ENCODE results near the gene PHLDA3. TPM values are rescaled to one million over a fixed set of nuclear protein-coding genes. Genes with fewer than 3 reads are reported as not detected.
A peak's percentile ranks its signal among the peaks of the same experiment; 100 is the strongest.

Gene PHLDA3
- total and polyA plus RNA-seq, 2 of the 13 experiments (the other 11 are each of a cell fraction or from before 2014, with no cell fraction given), result 16.7 to 33.6 TPM

DNA sequence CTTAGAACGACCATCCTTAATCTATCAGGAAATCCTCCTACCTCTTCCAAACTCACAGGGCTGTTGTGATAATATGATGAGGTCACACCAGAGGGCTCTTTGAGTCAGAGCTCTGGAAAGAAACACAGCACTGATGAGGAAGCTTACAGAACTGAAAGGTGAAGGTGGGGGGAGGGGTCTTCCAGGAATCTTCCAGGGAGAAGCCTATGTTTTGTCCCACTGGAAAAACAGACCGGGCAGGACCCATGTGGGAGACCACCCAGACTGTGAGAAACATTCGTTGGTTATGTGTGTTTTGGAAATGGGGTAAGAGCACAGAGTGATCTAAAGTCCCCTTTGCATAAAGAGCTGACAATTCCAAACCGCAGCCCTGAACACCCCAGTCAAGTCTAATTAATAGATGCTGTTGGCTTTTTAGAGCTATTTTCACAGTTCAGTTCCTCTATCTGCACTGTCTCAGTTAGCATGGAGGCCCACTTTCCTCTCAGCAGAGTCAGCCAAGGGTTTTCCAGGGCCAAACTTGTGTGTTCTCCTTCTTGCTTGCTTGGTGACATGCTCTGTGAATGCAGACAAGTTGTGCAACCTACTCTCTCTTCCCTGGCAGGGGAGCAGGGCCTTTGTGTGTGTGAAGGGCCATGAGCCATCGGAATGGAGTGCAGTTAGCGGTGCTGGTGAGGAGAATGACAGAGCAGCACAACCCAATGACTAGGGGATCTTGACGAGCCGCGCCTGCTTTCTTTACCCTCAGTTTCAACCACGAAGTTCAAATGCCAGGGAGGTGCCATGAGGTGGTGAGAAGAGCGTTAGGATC is 12.3 kb downstream of the PHLDA3 start (continued):
- TF ChIP-seq ZFP36L1 (CRISPR knock-in tag; IDR thresholded peaks at IDR 0.05) (no peak), SALL1 (CRISPR knock-in tag; IDR thresholded peaks at IDR 0.05) (peak; percentile 32; the same call in 1 of the 2 replicates), GATAD2A (CRISPR knock-in tag; IDR thresholded peaks at IDR 0.05) (0 out of 2 replicates have a peak, but pooled peaks have one; percentile 17), ZC3H4 (CRISPR knock-in tag; IDR thresholded peaks at IDR 0.05; ENCODE audit: borderline replicate concordance) (no peak), ZNF547 (CRISPR knock-in tag; IDR thresholded peaks at IDR 0.05) (no peak), ZNF317 (CRISPR knock-in tag; IDR thresholded peaks at IDR 0.05) (no peak)
- TF ChIP-seq, protein P1, sequence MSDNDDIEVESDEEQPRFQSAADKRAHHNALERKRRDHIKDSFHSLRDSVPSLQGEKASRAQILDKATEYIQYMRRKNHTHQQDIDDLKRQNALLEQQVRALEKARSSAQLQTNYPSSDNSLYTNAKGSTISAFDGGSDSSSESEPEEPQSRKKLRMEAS (IDR thresholded peaks at IDR 0.05), result 0 out of 2 replicates have a peak, but pooled peaks have one; percentile 15
- TF ChIP-seq, protein P2, sequence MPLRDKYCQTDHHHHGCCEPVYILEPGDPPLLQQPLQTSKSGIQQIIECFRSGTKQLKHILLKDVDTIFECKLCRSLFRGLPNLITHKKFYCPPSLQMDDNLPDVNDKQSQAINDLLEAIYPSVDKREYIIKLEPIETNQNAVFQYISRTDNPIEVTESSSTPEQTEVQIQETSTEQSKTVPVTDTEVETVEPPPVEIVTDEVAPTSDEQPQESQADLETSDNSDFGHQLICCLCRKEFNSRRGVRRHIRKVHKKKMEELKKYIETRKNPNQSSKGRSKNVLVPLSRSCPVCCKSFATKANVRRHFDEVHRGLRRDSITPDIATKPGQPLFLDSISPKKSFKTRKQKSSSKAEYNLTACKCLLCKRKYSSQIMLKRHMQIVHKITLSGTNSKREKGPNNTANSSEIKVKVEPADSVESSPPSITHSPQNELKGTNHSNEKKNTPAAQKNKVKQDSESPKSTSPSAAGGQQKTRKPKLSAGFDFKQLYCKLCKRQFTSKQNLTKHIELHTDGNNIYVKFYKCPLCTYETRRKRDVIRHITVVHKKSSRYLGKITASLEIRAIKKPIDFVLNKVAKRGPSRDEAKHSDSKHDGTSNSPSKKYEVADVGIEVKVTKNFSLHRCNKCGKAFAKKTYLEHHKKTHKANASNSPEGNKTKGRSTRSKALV (CRISPR knock-in tag; IDR thresholded peaks at IDR 0.05), result no peak

DNA sequence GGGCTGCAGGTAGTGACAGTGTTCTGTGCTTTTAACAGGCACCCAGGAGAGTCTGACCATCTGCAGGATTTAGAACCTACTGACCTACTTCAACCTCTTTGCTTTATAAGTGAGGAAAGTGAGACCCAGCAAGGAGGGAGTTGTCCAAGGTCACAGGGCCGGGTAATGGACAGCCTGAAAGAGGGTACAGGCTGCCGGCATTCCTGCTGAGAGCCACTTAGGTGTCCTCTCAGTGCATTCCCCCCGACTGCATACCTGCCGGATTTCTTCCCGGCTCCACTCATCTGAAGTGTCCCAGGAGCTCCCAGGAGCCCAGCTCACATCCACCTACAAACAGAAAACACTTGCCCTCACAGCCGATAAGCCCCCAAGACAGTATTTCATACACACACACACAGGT is 13.9 kb downstream of the PHLDA3 start:
- Histone ChIP-seq H3K9ac (ENCODE audit: insufficient read depth, low read depth, low read length) (no peak overlapping the region), H2AFZ (ENCODE audit: low read length) (no peak overlapping the region), H4K20me1 (ENCODE audit: insufficient read depth, low read length) (no peaks in the 10 kb centered on the region), H3K9me3 (ENCODE audit: low read length) (no peaks in the 10 kb centered on the region), H3K36me3 (replicated peaks in 1 of 2; ENCODE audit: control insufficient read depth in 1 of 2, insufficient read depth in 2 of 2, low read length in 2 of 2) (no peaks in the 10 kb centered on the region), H3K4me1 (ENCODE audit: insufficient read depth, low read length) (peaks cover 17% of the 10 kb centered on the region), H3K4me3 (replicated peaks in 1 of 3; ENCODE audit: insufficient read depth in 1 of 3, low read depth in 2 of 3, low read length in 3 of 3) (no peak overlapping the region), H3K4me2 (ENCODE audit: low read depth, low read length) (no peak overlapping the region), H3K79me2 (ENCODE audit: insufficient read depth, low read length) (no peaks in the 10 kb centered on the region), H3K27me3 (ENCODE audit: control insufficient read depth in 1 of 2, insufficient read depth in 2 of 2, low read length in 2 of 2) (peaks cover 3 to 35% of the 10 kb centered on the region in 2 experiments; a peak in 4 of 5 replicates), H3K27ac (ENCODE audit: extremely low read length, insufficient read depth, low read length) (no peak overlapping the region)
- POLR2A ChIA-PET, result no interaction called here
- TF ChIP-seq LCORL (IDR thresholded peaks at IDR 0.05) (no peak), LCORL (CRISPR knock-in tag; IDR thresholded peaks at IDR 0.05) (no peak), ZMYM4 (CRISPR knock-in tag; IDR thresholded peaks at IDR 0.05) (no peak), GTF3A (CRISPR knock-in tag; conservative IDR thresholded peaks at IDR 0.05) (no peak), RARG (CRISPR knock-in tag; IDR thresholded peaks at IDR 0.05; ENCODE audit: low read depth) (no peak), ZNF788 (CRISPR knock-in tag; IDR thresholded peaks at IDR 0.05; ENCODE audit: borderline replicate concordance) (no peak), TGIF2 (CRISPR knock-in tag; IDR thresholded peaks at IDR 0.05) (no peak)
- TF ChIP-seq, protein P3, sequence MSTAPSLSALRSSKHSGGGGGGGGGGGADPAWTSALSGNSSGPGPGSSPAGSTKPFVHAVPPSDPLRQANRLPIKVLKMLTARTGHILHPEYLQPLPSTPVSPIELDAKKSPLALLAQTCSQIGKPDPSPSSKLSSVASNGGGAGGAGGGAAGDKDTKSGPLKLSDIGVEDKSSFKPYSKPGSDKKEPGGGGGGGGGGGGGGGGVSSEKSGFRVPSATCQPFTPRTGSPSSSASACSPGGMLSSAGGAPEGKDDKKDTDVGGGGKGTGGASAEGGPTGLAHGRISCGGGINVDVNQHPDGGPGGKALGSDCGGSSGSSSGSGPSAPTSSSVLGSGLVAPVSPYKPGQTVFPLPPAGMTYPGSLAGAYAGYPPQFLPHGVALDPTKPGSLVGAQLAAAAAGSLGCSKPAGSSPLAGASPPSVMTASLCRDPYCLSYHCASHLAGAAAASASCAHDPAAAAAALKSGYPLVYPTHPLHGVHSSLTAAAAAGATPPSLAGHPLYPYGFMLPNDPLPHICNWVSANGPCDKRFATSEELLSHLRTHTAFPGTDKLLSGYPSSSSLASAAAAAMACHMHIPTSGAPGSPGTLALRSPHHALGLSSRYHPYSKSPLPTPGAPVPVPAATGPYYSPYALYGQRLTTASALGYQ (CRISPR knock-in tag; IDR thresholded peaks at IDR 0.05), result no peak
- CTCF ChIA-PET (ENCODE audit: low intra/inter-chr PET ratio, low total read pairs), result no interaction called here
- intact Hi-C loops (cut with micrococcal nuclease; ENCODE audit: unreplicated experiment), result no loop called here
- no peak for ATAC-seq
- no peak for DNase-seq (ENCODE audit: low spot score)
- no peak for FAIRE-seq
- BruUV-seq (replicated peaks), result no TSS peak
- in situ Hi-C loops (cut with HindIII; ENCODE audit: extremely low pct_ligation_motif_present, low pct_unique_long_range_greater_than_20kb), result no loop called here
- 19% methylated on average over 4 of the region's 6 CpGs for WGBS (ENCODE audit: low lambda C conversion rate)
